LNCAP (cell line): Measurements from ENCODE around the gene ZNF469.

Experiments
- TF ChIP-seq, protein P1 (sequence below): fragments of 450-650 bp; IDR thresholded peaks from 2 replicates; pipeline ENCODE4 v1.5.1; 2017; ENCODE audit warnings: mild to moderate bottlenecking

The ZNF469 gene

DNA sequence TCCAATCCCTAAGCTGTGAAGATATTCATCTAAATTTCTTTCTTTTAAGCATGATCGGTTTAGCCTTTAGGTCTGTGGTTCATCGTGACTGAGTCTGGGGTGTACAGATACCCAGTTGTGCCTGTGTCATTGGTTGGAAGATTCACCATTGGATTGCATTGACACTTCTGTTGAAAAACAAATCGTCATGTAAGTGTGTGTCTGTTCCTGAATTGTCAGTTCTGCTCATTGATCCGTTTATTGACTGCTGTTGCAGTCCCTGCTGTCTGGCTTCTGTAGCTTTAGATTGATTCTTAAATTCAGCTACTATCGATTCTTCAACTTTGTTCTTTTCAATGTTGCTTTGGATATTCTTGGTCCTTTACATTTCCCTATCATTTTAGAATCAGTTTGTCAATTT, 21.0 kb upstream of the ZNF469 start:
- TF ChIP-seq, protein P1, sequence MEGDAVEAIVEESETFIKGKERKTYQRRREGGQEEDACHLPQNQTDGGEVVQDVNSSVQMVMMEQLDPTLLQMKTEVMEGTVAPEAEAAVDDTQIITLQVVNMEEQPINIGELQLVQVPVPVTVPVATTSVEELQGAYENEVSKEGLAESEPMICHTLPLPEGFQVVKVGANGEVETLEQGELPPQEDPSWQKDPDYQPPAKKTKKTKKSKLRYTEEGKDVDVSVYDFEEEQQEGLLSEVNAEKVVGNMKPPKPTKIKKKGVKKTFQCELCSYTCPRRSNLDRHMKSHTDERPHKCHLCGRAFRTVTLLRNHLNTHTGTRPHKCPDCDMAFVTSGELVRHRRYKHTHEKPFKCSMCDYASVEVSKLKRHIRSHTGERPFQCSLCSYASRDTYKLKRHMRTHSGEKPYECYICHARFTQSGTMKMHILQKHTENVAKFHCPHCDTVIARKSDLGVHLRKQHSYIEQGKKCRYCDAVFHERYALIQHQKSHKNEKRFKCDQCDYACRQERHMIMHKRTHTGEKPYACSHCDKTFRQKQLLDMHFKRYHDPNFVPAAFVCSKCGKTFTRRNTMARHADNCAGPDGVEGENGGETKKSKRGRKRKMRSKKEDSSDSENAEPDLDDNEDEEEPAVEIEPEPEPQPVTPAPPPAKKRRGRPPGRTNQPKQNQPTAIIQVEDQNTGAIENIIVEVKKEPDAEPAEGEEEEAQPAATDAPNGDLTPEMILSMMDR = no peak

DNA sequence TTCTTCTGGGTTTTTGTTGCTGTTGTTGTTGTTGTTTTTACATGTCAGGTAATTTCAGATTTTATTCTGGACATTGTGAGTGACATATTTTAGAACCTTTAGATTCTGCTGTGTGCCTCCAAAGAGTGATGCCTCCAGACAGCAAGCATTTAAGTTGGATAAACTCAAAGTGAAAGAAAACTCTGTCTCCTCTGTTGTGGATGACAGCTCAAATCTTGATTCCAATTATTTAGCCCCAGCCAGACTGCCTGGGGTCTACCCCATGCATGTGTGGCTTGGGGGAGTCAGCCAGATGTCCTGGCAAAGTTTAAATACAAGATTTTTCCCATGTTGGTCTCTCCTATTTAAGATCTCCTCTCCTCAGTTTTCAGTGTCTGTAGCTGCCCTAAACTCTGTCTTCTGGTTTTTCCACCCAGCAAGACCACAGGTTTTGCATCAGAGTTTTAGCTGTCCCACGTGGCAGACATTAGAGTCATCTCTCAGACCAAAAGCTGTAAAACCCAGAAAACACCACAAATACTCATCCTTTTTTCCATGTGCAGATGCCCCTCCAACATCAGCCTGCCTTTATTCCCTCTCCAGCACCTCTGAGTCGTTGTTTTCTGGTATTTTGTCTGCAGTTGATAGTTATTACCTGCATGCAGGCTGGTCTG, 19.4 kb upstream of the ZNF469 start:
- TF ChIP-seq, protein P1 = no peak

DNA sequence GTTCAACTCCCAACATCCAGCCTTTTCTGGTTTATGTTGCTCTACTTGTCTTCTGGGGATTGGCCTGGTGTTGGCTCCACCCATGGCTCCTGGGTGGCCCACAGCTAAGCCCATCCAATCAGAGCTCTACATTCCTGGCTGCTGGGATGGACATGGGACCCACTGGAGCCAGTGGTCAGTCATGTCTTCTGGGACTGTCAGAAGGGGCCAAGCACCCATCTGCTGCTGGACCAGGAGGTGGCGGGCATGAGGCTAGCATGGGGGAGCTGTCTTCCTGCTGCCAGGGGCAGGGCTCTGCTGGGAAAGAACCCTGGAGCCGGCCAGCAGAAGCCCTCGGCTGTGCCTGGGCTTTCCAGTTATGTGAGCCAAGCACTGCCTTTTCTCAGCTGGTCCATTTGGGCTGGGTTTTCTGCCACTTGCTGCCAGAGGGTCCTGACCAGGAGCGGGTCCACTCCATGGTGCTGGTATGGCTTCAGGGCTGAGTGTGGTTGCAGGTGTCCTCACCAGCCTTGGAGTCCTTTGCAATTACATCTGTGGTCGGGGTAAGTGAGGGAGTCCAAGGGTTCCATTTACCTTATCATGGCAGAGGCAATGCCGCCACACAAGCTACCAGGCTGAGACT, 17.4 kb upstream of the ZNF469 start:
- TF ChIP-seq, protein P1 = no peak

DNA sequence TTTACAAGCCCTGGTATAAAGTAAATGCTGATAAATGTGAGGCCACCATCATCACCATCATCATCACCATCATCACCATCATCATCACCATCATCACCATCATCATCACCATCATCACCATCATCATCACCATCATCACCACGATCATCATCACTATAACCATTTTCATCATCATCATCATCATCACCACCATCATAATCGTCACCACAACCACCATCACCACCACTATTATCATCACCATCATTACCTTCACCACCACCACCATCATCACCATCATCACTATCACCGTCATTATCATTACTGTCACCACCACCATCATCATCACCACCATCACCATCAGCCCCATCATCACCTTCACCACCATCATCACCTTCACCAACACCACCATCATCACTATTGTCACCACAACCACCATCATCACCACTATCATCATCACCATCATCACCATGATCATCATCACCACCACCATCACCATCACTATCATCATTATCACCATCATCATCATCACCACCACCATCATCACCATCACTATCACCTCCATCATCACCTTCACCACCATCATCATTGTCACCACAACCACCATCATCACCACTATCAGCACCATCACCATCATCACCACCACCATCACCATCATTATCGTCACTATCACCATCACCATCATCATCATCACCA, 16.6 kb upstream of the ZNF469 start:
- TF ChIP-seq, protein P1 = no peak

DNA sequence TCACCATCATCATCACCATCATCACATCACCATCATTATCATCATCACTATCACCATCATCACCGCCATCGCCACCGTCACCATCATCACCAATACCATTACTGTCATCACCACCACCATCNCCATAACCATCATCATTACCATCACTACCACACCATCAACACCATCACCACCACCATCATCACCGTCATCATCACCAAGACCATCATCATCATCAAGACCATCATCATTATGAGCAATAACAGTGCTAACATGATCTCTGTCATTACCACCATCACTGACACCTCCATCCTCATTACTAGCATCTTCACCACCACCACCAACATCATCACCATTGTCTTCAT, 16.1 kb upstream of the ZNF469 start:
- TF ChIP-seq, protein P1 = no peak

DNA sequence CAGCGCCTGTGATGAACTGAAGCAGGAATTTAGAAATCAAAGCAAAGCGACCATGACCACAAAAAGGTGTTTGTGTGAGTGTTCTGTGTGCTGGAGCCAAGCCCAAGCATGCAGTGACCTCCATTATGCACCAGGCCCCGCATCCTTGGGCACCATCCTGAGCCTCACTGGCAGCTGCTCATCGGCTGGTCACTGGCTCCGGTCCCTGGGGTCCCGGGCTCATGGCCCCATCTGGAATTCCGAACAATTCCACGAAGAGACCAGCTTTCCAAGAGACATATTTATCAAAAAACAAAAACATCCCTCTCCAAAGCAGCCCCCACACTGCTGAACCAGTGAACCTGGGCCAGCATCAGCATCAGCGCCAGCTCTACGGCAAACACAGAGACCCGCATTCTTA, 15.2 kb upstream of the ZNF469 start:
- TF ChIP-seq, protein P1 = no peak

DNA sequence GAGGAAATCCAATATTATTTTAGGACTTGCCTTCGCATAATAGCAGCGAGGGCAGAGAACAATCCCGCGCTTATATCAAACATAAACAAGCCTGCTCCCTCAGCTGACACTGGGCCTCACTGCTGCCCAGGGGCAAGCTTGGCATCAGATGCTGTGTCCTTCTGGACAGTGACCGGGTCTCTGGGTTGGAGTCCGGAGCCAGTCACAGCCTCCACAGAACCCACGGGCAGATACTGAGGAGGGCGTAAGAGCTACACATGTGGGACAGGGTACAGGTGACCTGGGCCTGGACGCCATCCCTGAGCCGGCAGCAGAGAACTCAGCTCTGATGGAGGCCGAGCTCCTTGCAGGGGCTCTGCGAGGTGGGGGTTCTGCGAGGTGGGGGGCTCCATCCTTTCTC, 14.7 kb upstream of the ZNF469 start:
- TF ChIP-seq, protein P1 = no peak
